ENCODE results near the gene MRPL33. TPM values are rescaled to one million over a fixed set of nuclear protein-coding genes. Genes with fewer than 3 reads are reported as not detected.

MRPL33 gene
- polyA plus RNA-seq, 1 of the 3 experiments (the other 2 are of a cell fraction): 132 TPM

DNA sequence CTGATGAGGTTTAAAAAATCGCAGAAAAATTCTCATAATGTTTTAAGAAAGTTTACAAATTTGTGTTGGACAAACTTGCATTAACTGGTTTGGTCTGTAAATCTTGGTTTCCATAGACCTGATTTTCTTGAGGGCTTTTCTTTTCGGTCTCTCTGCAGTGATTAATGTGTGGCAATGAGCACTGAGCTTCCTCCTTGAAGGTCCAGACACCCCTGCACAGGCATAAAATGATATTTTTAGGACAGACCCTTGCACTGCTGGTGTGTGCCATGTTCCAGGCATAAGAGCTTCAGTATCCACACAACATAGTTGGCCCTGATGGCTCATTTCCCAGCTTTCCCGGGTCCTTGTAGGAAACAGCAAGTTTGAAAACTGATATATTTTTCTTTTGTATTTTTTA, 33.7 kb downstream of the MRPL33 start:
- no peaks in the 10 kb centered on the region for H3K79me2 ChIP-seq (ENCODE audit: insufficient read depth)
- no peak for DNase-seq
- H3F3A ChIP-seq (replicated peaks; ENCODE audit: insufficient read depth): peaks cover 25% of the 10 kb centered on the region
- peaks cover 0 to 23% of the 10 kb centered on the region in 2 experiments; a peak in 1 of 4 replicates for H3K4me1 ChIP-seq (ENCODE audit: control insufficient read depth in 1 of 2, insufficient read depth in 2 of 2, low read depth in 1 of 2, low read length in 1 of 2)
- TF ChIP-seq FOXJ3 (CRISPR knock-in tag; IDR thresholded peaks at IDR 0.05) (no peak), MEF2A (IDR thresholded peaks at IDR 0.05; ENCODE audit: borderline replicate concordance, low read depth) (no peak), POLR2AphosphoS5 (IDR thresholded peaks at IDR 0.05; ENCODE audit: low read depth, low read length) (no peak)
- TF ChIP-seq, protein P1, sequence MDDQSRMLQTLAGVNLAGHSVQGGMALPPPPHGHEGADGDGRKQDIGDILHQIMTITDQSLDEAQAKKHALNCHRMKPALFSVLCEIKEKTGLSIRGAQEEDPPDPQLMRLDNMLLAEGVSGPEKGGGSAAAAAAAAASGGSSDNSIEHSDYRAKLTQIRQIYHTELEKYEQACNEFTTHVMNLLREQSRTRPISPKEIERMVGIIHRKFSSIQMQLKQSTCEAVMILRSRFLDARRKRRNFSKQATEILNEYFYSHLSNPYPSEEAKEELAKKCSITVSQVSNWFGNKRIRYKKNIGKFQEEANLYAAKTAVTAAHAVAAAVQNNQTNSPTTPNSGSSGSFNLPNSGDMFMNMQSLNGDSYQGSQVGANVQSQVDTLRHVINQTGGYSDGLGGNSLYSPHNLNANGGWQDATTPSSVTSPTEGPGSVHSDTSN (IDR thresholded peaks at IDR 0.05): no peak
- TF ChIP-seq, protein P2, sequence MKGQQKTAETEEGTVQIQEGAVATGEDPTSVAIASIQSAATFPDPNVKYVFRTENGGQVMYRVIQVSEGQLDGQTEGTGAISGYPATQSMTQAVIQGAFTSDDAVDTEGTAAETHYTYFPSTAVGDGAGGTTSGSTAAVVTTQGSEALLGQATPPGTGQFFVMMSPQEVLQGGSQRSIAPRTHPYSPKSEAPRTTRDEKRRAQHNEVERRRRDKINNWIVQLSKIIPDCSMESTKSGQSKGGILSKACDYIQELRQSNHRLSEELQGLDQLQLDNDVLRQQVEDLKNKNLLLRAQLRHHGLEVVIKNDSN (IDR thresholded peaks at IDR 0.05; ENCODE audit: borderline replicate concordance, low read depth): no peak
- TF ChIP-seq, protein P3, sequence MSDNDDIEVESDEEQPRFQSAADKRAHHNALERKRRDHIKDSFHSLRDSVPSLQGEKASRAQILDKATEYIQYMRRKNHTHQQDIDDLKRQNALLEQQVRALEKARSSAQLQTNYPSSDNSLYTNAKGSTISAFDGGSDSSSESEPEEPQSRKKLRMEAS (IDR thresholded peaks at IDR 0.05; ENCODE audit: low read depth): no peak
- no peaks in the 10 kb centered on the region for H3K9me3 ChIP-seq
- POLR2A ChIA-PET: no interaction called here
- no peak overlapping the region for H3K4me2 ChIP-seq
- 78% methylated on average over 3 of the region's 3 CpGs for WGBS (ENCODE audit: low lambda C conversion rate)
- CTCF ChIA-PET: interaction anchor here (0.7 to 1.9 kb wide), 8 partner anchors 10 to 1946 kb away, joined by 3 to 5 read pairs (median 3); no protein-coding TSS in a partner anchor
- H3K27me3 ChIP-seq (ENCODE audit: insufficient read depth): no peaks in the 10 kb centered on the region
- no peak overlapping the region for H3K9ac ChIP-seq
- H4K20me1 ChIP-seq (ENCODE audit: insufficient read depth): no peaks in the 10 kb centered on the region
- no peaks in the 10 kb centered on the region for H3K36me3 ChIP-seq (replicated peaks in 1 of 2; ENCODE audit: control insufficient read depth in 1 of 2, insufficient read depth in 2 of 2, low read length in 1 of 2)
- no peak overlapping the region for H3K27ac ChIP-seq (ENCODE audit: low read depth in 2 of 2, low read length in 1 of 2)
- H2AFZ ChIP-seq (ENCODE audit: low read depth): no peak overlapping the region
- H3K4me3 ChIP-seq (ENCODE audit: low read depth in 2 of 2, low read length in 1 of 2): no peak overlapping the region
- H3K9me2 ChIP-seq: no peaks in the 10 kb centered on the region

DNA sequence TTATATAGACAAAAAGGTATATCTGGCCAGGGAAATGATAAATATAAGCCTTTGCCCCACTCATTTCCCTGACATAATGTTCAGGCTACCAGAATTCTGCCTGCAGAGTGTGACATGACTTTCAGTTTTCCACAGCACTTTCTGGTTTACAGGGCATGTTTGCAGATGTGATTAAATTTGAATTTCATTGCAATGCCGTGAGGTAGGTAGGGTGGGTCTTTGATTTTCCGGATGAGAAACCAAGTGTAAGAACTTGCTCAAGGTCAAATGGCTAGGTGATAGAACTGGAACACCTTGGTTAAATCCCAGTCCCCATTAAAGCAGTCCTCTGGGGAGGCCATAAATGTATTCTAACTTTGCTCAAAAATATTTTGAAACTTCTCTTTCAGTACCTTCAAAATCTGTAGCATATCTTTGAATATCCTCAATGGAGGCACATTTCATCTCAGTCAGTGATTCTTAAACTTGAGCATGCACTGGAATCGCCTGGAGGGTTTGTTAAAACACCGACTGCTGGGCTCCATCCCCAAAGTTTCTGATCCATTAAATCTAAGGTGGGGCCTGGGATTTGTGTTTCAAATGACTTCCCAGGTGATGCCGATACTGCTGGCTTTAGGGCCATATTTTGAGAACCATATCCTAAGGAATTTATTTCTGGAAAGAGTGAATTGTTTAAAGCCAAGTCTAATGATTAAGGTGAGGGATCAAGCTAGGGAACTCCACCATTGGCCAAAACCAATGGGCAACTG, 35.0 kb downstream of the MRPL33 start:
- H3K4me2 ChIP-seq: no peak overlapping the region
- no peaks in the 10 kb centered on the region for H3K9me3 ChIP-seq
- H3K79me2 ChIP-seq (ENCODE audit: insufficient read depth): no peaks in the 10 kb centered on the region
- H4K20me1 ChIP-seq (ENCODE audit: insufficient read depth): no peaks in the 10 kb centered on the region
- H3K4me1 ChIP-seq (ENCODE audit: control insufficient read depth in 1 of 2, insufficient read depth in 2 of 2, low read depth in 1 of 2, low read length in 1 of 2): peaks cover 0 to 18% of the 10 kb centered on the region in 2 experiments; a peak in 1 of 4 replicates
- H3K9ac ChIP-seq: no peak overlapping the region
- H2AFZ ChIP-seq (ENCODE audit: low read depth): no peak overlapping the region
- no peak overlapping the region for H3K4me3 ChIP-seq (ENCODE audit: low read depth in 2 of 2, low read length in 1 of 2)
- no peak overlapping the region for H3K27ac ChIP-seq (ENCODE audit: low read depth in 2 of 2, low read length in 1 of 2)
- no peaks in the 10 kb centered on the region for H3K27me3 ChIP-seq (ENCODE audit: insufficient read depth)
- TF ChIP-seq POLR2AphosphoS5 (IDR thresholded peaks at IDR 0.05; ENCODE audit: low read depth, low read length) (no peak), NRF1 (IDR thresholded peaks at IDR 0.05; ENCODE audit: low read depth, low read length) (no peak), MEF2A (IDR thresholded peaks at IDR 0.05; ENCODE audit: borderline replicate concordance, low read depth) (no peak), EP300 (IDR thresholded peaks at IDR 0.05; ENCODE audit: borderline replicate concordance in 1 of 2, low read depth in 1 of 2, low read length in 1 of 2) (no peak), EZH2phosphoT487 (IDR thresholded peaks at IDR 0.05; ENCODE audit: borderline replicate concordance, low read depth) (no peak), CHD2 (IDR thresholded peaks at IDR 0.05; ENCODE audit: low read length, partially characterized antibody) (no peak), RCOR1 (IDR thresholded peaks at IDR 0.05; ENCODE audit: low read length) (no peak), TEAD4 (IDR thresholded peaks at IDR 0.05; ENCODE audit: borderline replicate concordance, insufficient read depth) (no peak)
- TF ChIP-seq, protein P4, sequence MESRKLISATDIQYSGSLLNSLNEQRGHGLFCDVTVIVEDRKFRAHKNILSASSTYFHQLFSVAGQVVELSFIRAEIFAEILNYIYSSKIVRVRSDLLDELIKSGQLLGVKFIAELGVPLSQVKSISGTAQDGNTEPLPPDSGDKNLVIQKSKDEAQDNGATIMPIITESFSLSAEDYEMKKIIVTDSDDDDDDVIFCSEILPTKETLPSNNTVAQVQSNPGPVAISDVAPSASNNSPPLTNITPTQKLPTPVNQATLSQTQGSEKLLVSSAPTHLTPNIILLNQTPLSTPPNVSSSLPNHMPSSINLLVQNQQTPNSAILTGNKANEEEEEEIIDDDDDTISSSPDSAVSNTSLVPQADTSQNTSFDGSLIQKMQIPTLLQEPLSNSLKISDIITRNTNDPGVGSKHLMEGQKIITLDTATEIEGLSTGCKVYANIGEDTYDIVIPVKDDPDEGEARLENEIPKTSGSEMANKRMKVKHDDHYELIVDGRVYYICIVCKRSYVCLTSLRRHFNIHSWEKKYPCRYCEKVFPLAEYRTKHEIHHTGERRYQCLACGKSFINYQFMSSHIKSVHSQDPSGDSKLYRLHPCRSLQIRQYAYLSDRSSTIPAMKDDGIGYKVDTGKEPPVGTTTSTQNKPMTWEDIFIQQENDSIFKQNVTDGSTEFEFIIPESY (IDR thresholded peaks at IDR 0.05; ENCODE audit: borderline replicate concordance, low read depth): no peak
- TF ChIP-seq, protein P5, sequence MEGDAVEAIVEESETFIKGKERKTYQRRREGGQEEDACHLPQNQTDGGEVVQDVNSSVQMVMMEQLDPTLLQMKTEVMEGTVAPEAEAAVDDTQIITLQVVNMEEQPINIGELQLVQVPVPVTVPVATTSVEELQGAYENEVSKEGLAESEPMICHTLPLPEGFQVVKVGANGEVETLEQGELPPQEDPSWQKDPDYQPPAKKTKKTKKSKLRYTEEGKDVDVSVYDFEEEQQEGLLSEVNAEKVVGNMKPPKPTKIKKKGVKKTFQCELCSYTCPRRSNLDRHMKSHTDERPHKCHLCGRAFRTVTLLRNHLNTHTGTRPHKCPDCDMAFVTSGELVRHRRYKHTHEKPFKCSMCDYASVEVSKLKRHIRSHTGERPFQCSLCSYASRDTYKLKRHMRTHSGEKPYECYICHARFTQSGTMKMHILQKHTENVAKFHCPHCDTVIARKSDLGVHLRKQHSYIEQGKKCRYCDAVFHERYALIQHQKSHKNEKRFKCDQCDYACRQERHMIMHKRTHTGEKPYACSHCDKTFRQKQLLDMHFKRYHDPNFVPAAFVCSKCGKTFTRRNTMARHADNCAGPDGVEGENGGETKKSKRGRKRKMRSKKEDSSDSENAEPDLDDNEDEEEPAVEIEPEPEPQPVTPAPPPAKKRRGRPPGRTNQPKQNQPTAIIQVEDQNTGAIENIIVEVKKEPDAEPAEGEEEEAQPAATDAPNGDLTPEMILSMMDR (IDR thresholded peaks at IDR 0.05): no peak
- TF ChIP-seq, protein P6, sequence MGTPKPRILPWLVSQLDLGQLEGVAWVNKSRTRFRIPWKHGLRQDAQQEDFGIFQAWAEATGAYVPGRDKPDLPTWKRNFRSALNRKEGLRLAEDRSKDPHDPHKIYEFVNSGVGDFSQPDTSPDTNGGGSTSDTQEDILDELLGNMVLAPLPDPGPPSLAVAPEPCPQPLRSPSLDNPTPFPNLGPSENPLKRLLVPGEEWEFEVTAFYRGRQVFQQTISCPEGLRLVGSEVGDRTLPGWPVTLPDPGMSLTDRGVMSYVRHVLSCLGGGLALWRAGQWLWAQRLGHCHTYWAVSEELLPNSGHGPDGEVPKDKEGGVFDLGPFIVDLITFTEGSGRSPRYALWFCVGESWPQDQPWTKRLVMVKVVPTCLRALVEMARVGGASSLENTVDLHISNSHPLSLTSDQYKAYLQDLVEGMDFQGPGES (IDR thresholded peaks at IDR 0.05; ENCODE audit: low read depth, low read length): no peak
- TF ChIP-seq, protein P7, sequence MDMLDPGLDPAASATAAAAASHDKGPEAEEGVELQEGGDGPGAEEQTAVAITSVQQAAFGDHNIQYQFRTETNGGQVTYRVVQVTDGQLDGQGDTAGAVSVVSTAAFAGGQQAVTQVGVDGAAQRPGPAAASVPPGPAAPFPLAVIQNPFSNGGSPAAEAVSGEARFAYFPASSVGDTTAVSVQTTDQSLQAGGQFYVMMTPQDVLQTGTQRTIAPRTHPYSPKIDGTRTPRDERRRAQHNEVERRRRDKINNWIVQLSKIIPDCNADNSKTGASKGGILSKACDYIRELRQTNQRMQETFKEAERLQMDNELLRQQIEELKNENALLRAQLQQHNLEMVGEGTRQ (IDR thresholded peaks at IDR 0.05; ENCODE audit: borderline replicate concordance, low read depth, low read length): no peak
- peaks cover 21% of the 10 kb centered on the region for H3F3A ChIP-seq (replicated peaks; ENCODE audit: insufficient read depth)
- ChIA-PET POLR2A (no interaction called here), CTCF (interaction anchor here (0.6 to 1.8 kb wide), 21 partner anchors 8 to 596 kb away, joined by 3 to 8 read pairs (median 4); partner anchors contain the start of gene RBKS)
- no peaks in the 10 kb centered on the region for H3K9me2 ChIP-seq
- 93% methylated on average over 5 of the region's 5 CpGs for WGBS (ENCODE audit: low lambda C conversion rate)
- no peak for DNase-seq
- H3K36me3 ChIP-seq (replicated peaks in 1 of 2; ENCODE audit: control insufficient read depth in 1 of 2, insufficient read depth in 2 of 2, low read length in 1 of 2): no peaks in the 10 kb centered on the region

All from SK-N-SH (cell line).